Uterus (tissue), 4 donors: ENCODE data around the gene UACA. TPM values are rescaled to one million over a fixed set of nuclear protein-coding genes. Genes with fewer than 3 reads are reported as not detected.
"Not testable (repeated sequence)": the region's sequence is repeated elsewhere in the genome, so short reads cannot be mapped to it uniquely, and the experiment has no call there.

Experiments used
- DNase-seq, 2 donors: peaks; one replicate each; pipeline ENCODE4 v3.0.0-alpha.2; 2019 to 2020
- H3K27ac ChIP-seq, 2 donors: fragments of 200-600 bp; sonication (generic); 1 replicate in 1 of 2; 2 replicates in 1 of 2; pipeline ENCODE4 v1.5.1; 2016 to 2018
- H3K27me3 ChIP-seq, 2 donors: fragments of 200-600 bp; sonication (generic); one replicate each; pipeline ENCODE4 v1.5.1; 2018 to 2019; ENCODE audit warnings: control low read depth in 1 of 2
- H3K36me3 ChIP-seq, 2 donors: fragments of 200-600 bp; sonication (generic); one replicate each; pipeline ENCODE4 v1.5.1; 2019; ENCODE audit warnings: control low read depth in 1 of 2
- H3K4me1 ChIP-seq, 2 donors: fragments of 200-600 bp; sonication (generic); one replicate each; pipeline ENCODE4 v1.5.1; 2018 to 2019; ENCODE audit warnings: control low read depth in 1 of 2
- H3K4me3 ChIP-seq, 2 donors: fragments of 200-600 bp; sonication (generic); 1 replicate in 1 of 2; 2 replicates in 1 of 2; pipeline ENCODE4 v1.5.1; 2018 to 2019; ENCODE audit warnings: mild to moderate bottlenecking in 1 of 2
- H3K9me3 ChIP-seq, 2 donors: fragments of 200-600 bp; sonication (generic); one replicate each; pipeline ENCODE4 v1.5.1; 2019; ENCODE audit warnings: control low read depth in 1 of 2
- POLR2A ChIP-seq, 2 donors: fragments of 450-650 bp; IDR thresholded peaks; one replicate each; pipeline ENCODE4 v1.6.1; 2016; ENCODE audit warnings: antibody characterized with exemption in 2 of 2, mild to moderate bottlenecking in 1 of 2, moderate library complexity in 1 of 2
- intact Hi-C: fragments of 100-400 bp; cut with DNase I; formaldehyde crosslinking; loops from one replicate; pipeline ENCODE4 v1.15.1; 2023; ENCODE audit warnings: low total_unique reads
- total RNA-seq, 4 donors: library from RNA; depleted of rRNA in 3 of 4; stranded (reverse); fragments of >200 nt in 3 of 4; gene quantifications; one replicate each; pipeline versions ENCODE4 v1.1.0 to v1.2.4, GENCODE V29; 2014 to 2023
- TF ChIP-seq, protein P1 (sequence below), 4 experiments: fragments of 200-600 bp in 2 of 4; fragments of 450-650 bp in 2 of 4; sonication (generic) in 2 of 4; IDR thresholded peaks; one replicate each; pipeline ENCODE4 v1.5.1; 2016 to 2019; ENCODE audit warnings: antibody characterized with exemption in 4 of 4, mild to moderate bottlenecking in 2 of 4, moderate library complexity in 1 of 4
- donor health status: DM: yes; HTN: yes; CAD: no.

UACA gene
- total RNA-seq, 4 donors from 2014 or later: 20.9 to 147 (median 60.6) TPM

- H3K27ac ChIP-seq: peak overlapping the region; percentile 33 to 40
- DNase-seq: peak; percentile 25 to 29
Observed at GRCh38 chr15:70806992-70807712, 43.8 kb upstream of the UACA start.

GRCh38 chr15:70804388-70804787 lies 41.0 kb upstream of the UACA start:
- H3K36me3 ChIP-seq, H3K4me1 ChIP-seq, H3K9me3 ChIP-seq, H3K27me3 ChIP-seq, H3K4me3 ChIP-seq, intact Hi-C loops, H3K27ac ChIP-seq, DNase-seq: not testable (repeated sequence)

More at GRCh38 chr15:70806992-70807712, 43.8 kb upstream of the UACA start:
- Histone ChIP-seq H3K4me3 (no peak overlapping the region), H3K4me1 (no peaks in the 10 kb centered on the region), H3K27me3 (no peaks in the 10 kb centered on the region), H3K36me3 (no peaks in the 10 kb centered on the region), H3K9me3 (no peaks in the 10 kb centered on the region)
- intact Hi-C loops: no loop called here
- TF ChIP-seq, protein P1, sequence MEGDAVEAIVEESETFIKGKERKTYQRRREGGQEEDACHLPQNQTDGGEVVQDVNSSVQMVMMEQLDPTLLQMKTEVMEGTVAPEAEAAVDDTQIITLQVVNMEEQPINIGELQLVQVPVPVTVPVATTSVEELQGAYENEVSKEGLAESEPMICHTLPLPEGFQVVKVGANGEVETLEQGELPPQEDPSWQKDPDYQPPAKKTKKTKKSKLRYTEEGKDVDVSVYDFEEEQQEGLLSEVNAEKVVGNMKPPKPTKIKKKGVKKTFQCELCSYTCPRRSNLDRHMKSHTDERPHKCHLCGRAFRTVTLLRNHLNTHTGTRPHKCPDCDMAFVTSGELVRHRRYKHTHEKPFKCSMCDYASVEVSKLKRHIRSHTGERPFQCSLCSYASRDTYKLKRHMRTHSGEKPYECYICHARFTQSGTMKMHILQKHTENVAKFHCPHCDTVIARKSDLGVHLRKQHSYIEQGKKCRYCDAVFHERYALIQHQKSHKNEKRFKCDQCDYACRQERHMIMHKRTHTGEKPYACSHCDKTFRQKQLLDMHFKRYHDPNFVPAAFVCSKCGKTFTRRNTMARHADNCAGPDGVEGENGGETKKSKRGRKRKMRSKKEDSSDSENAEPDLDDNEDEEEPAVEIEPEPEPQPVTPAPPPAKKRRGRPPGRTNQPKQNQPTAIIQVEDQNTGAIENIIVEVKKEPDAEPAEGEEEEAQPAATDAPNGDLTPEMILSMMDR (IDR thresholded peaks at IDR 0.05): no peak
- no peak for TF ChIP-seq POLR2A (IDR thresholded peaks at IDR 0.05)

- DNase-seq: no peak
- Histone ChIP-seq H3K27ac (no peak overlapping the region), H3K9me3 (no peaks in the 10 kb centered on the region), H3K36me3 (no peaks in the 10 kb centered on the region), H3K4me1 (no peaks in the 10 kb centered on the region), H3K4me3 (no peak overlapping the region), H3K27me3 (no peaks in the 10 kb centered on the region)
- intact Hi-C loops: no loop called here
- TF ChIP-seq POLR2A (IDR thresholded peaks at IDR 0.05): no peak
- TF ChIP-seq, protein P1 (IDR thresholded peaks at IDR 0.05): no peak
Observed at GRCh38 chr15:70802629-70803028, 39.3 kb upstream of the UACA start.

- no peaks in the 10 kb centered on the region for H3K36me3 ChIP-seq
- H3K9me3 ChIP-seq: no peaks in the 10 kb centered on the region
- DNase-seq: no peak
- H3K4me1 ChIP-seq: no peaks in the 10 kb centered on the region
- H3K4me3 ChIP-seq: no peak overlapping the region
- intact Hi-C loops: no loop called here
- H3K27ac ChIP-seq: peak overlapping the region in 1 of 2 donors; percentile 74
- no peaks in the 10 kb centered on the region for H3K27me3 ChIP-seq
- TF ChIP-seq, protein P1 (IDR thresholded peaks at IDR 0.05): no peak
- no peak for TF ChIP-seq POLR2A (IDR thresholded peaks at IDR 0.05)
Observed at GRCh38 chr15:70801109-70801508, 37.8 kb upstream of the UACA start.

GRCh38 chr15:70799667-70800450 lies 36.5 kb upstream of the UACA start:
- Histone ChIP-seq H3K27me3 (no peaks in the 10 kb centered on the region), H3K9me3 (no peaks in the 10 kb centered on the region), H3K4me3 (no peak overlapping the region), H3K27ac (peak overlapping the region; percentile 31 to 74), H3K4me1 (no peaks in the 10 kb centered on the region), H3K36me3 (no peaks in the 10 kb centered on the region)
- TF ChIP-seq, protein P1 (IDR thresholded peaks at IDR 0.05): no peak
- TF ChIP-seq POLR2A (IDR thresholded peaks at IDR 0.05): no peak
- no peak for DNase-seq
- intact Hi-C loops: no loop called here
